IPS-18c (cell line): Measurements from ENCODE around the gene MORN4.
"Not testable (repeated sequence)": the region's sequence is repeated elsewhere in the genome, so short reads cannot be mapped to it uniquely, and the experiment has no call there.

Experiments
- H3K4me3 ChIP-seq: 2 replicates; pipeline ENCODE4 v1.7.0; 2013; ENCODE audit warnings: low read depth, mild to moderate bottlenecking, low read length, moderate library complexity; ENCODE audit not compliant: insufficient read depth
- H3K9me3 ChIP-seq: one replicate; pipeline ENCODE4 v1.6.1; 2013; ENCODE audit warnings: mild to moderate bottlenecking, low read length, moderate library complexity; ENCODE audit not compliant: control insufficient read depth, insufficient read depth

MORN4 gene

GRCh38 chr10:97647556-97647955, 14.3 kb upstream of the MORN4 start:
- Histone ChIP-seq H3K4me3 (no peak overlapping the region), H3K9me3 (no peaks in the 10 kb centered on the region)

GRCh38 chr10:97644936-97645335, 11.6 kb upstream of the MORN4 start:
- H3K9me3 ChIP-seq, result no peaks in the 10 kb centered on the region

GRCh38 chr10:97643441-97643985, 10.2 kb upstream of the MORN4 start:
- no peaks in the 10 kb centered on the region for H3K9me3 ChIP-seq

More at GRCh38 chr10:97644936-97645335, 11.6 kb upstream of the MORN4 start:
- H3K4me3 ChIP-seq, result no peak overlapping the region

GRCh38 chr10:97642471-97643159, 9.3 kb upstream of the MORN4 start:
- H3K4me3 ChIP-seq, H3K9me3 ChIP-seq: not testable (repeated sequence)

More at GRCh38 chr10:97643441-97643985, 10.2 kb upstream of the MORN4 start:
- no peak overlapping the region for H3K4me3 ChIP-seq

GRCh38 chr10:97640868-97641811, 7.8 kb upstream of the MORN4 start:
- H3K9me3 ChIP-seq, result no peaks in the 10 kb centered on the region
- H3K4me3 ChIP-seq, result peak overlapping the region; percentile 72

- H3K9me3 ChIP-seq, result no peaks in the 10 kb centered on the region
- H3K4me3 ChIP-seq, result peak within 1 kb of the TSS; percentile 72
Observed at GRCh38 chr10:97640174-97640867, 7.0 kb upstream of the MORN4 start, which contains the start of gene PI4K2A. TSS of gene PI4K2A (plus strand) at chr10:97640671. CDS start at chr10:97640743, 72 bp downstream.

- not testable (repeated sequence) for H3K9me3 ChIP-seq, H3K4me3 ChIP-seq
Observed at GRCh38 chr10:97639090-97639489, 5.8 kb upstream of the MORN4 start.

GRCh38 chr10:97635577-97635976, 2.3 kb upstream of the MORN4 start:
- Histone ChIP-seq H3K9me3 (no peaks in the 10 kb centered on the region), H3K4me3 (no peak overlapping the region)

- peak overlapping the region; percentile 90 for H3K4me3 ChIP-seq
Observed at GRCh38 chr10:97633921-97634320, 621 bp upstream of the MORN4 start.

GRCh38 chr10:97631098-97631497, 2.2 kb downstream of the MORN4 start:
- Histone ChIP-seq H3K4me3 (no peak overlapping the region), H3K9me3 (no peaks in the 10 kb centered on the region)

More at GRCh38 chr10:97633921-97634320, 621 bp upstream of the MORN4 start:
- H3K9me3 ChIP-seq, result no peaks in the 10 kb centered on the region

GRCh38 chr10:97629289-97629688, 4.0 kb downstream of the MORN4 start:
- Histone ChIP-seq H3K9me3 (no peaks in the 10 kb centered on the region), H3K4me3 (no peak overlapping the region)

- no peak overlapping the region for H3K4me3 ChIP-seq
- no peaks in the 10 kb centered on the region for H3K9me3 ChIP-seq
Observed at GRCh38 chr10:97628228-97628627, 5.1 kb downstream of the MORN4 start.

- H3K4me3 ChIP-seq, result no peak overlapping the region
- no peaks in the 10 kb centered on the region for H3K9me3 ChIP-seq
Observed at GRCh38 chr10:97627731-97628130, 5.6 kb downstream of the MORN4 start.

- H3K4me3 ChIP-seq, result no peak overlapping the region
- H3K9me3 ChIP-seq, result peaks cover 2% of the 10 kb centered on the region
Observed at GRCh38 chr10:97623277-97623676, 10.0 kb downstream of the MORN4 start.

- Histone ChIP-seq H3K4me3 (no peak overlapping the region), H3K9me3 (peaks cover 2% of the 10 kb centered on the region)
Observed at GRCh38 chr10:97618733-97619132, 14.6 kb downstream of the MORN4 start.

- Histone ChIP-seq H3K9me3 (peaks cover 2% of the 10 kb centered on the region), H3K4me3 (no peak overlapping the region)
Observed at GRCh38 chr10:97618285-97618684, 15.0 kb downstream of the MORN4 start.

- H3K4me3 ChIP-seq, result no peak overlapping the region
- no peaks in the 10 kb centered on the region for H3K9me3 ChIP-seq
Observed at GRCh38 chr10:97612386-97612785, 20.9 kb downstream of the MORN4 start.
